Muscle layer of colon (tissue), 2 donors: ENCODE measurements around the gene ATP13A3.
"Not testable (repeated sequence)": the region's sequence is repeated elsewhere in the genome, so short reads cannot be mapped to it uniquely, and the experiment has no call there.

Experiments
- H3K27ac ChIP-seq: one replicate; pipeline ENCODE4 v1.7.0; 2013; ENCODE audit warnings: low read depth, mild to moderate bottlenecking, low read length, moderate library complexity
- H3K27me3 ChIP-seq, 2 donors: one replicate each; pipeline ENCODE4 v1.7.0; 2013; ENCODE audit warnings: low read length in 2 of 2, mild to moderate bottlenecking in 2 of 2; ENCODE audit not compliant: insufficient read depth in 2 of 2, control insufficient read depth in 1 of 2
- H3K36me3 ChIP-seq: one replicate; pipeline ENCODE4 v1.7.0; 2013; ENCODE audit warnings: mild to moderate bottlenecking, low read length; ENCODE audit not compliant: insufficient read depth
- H3K4me1 ChIP-seq: one replicate; pipeline ENCODE4 v1.7.0; 2013; ENCODE audit warnings: mild to moderate bottlenecking, low read length; ENCODE audit not compliant: insufficient read depth
- H3K4me3 ChIP-seq, 2 donors: one replicate each; pipeline ENCODE4 v1.7.0; 2013; ENCODE audit warnings: low read length in 2 of 2, low read depth in 1 of 2, mild to moderate bottlenecking in 1 of 2, moderate library complexity in 1 of 2
- H3K9ac ChIP-seq: one replicate; pipeline ENCODE4 v1.7.0; 2013; ENCODE audit warnings: low read length
- H3K9me3 ChIP-seq: one replicate; pipeline ENCODE4 v1.7.0; 2013; ENCODE audit warnings: mild to moderate bottlenecking, low read length
- donor health status: abdominal sarcoma.
- donor health status: Adenocarcinoma of cecum.

Gene ATP13A3

DNA sequence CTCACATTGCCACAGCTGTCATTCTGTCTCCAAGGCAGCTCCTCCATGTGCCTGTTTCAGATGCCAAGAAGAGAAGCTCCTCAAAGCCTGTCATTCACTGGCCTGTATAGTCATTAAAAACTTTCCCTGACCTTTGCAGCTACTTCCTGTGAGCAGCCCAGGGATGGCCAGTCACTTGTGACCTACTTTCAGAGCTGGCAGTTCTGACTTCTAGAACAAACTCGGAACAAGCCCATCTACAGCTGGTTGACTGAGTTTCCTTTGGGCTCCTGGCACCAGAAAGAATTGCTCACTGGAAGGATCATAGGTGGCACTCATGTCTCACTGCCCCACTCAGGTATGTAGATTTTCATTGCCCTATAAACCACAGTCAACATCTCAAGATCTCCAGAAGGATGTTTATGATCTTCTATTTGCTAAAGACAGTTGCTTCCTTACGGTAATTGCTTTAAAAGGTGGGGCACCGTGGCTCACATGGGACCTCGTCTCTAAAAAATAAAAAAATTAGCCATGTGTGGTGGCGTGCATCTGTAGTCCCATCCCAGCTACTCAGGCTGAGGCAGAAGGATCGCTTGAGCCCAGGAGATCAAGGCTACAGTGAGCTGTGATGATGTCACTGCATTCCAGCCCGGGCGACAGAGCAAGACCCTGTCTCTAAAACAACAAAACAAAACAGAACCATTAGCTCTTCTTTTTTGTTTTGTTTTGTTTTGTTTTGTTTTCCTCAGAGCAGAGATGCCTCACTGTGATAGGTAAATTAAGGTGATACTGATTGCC lies 11.2 kb upstream of the ATP13A3 start:
- no peak overlapping the region for H3K4me3 ChIP-seq
- no peaks in the 10 kb centered on the region for H3K9me3 ChIP-seq
- no peak overlapping the region for H3K9ac ChIP-seq
- H3K4me1 ChIP-seq = no peaks in the 10 kb centered on the region
- no peaks in the 10 kb centered on the region for H3K27me3 ChIP-seq
- H3K27ac ChIP-seq = no peak overlapping the region
- H3K36me3 ChIP-seq = no peaks in the 10 kb centered on the region

- Histone ChIP-seq H3K4me1 (no peaks in the 10 kb centered on the region), H3K36me3 (no peaks in the 10 kb centered on the region), H3K4me3 (no peak overlapping the region), H3K9me3 (no peaks in the 10 kb centered on the region), H3K9ac (no peak overlapping the region), H3K27ac (no peak overlapping the region), H3K27me3 (no peaks in the 10 kb centered on the region)
Measured at GRCh38 chr3:194496217-194496919, 9.6 kb upstream of the ATP13A3 start.

DNA sequence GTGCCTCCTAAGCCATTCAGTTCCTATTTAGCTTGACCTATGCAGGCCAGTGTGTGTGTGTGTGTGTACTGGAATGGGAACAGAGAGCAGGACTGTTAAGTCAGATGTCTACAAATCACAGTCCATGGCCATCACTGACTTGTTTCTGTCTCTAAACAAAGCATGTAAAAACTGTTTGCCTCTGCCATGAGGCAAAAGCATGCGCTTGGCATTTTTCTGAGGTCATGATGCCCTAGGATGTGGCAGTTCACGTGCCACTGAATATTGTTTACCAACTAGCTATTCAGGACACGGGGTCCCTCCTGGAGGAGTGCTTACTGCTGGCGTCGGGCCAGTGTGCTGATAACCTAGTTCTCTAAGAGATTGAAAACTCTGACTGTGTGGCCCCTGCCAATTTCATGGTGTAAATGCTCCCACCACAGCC lies 8.2 kb upstream of the ATP13A3 start:
- H3K9me3 ChIP-seq = no peaks in the 10 kb centered on the region
- H3K4me3 ChIP-seq = no peak overlapping the region
- no peaks in the 10 kb centered on the region for H3K36me3 ChIP-seq
- H3K27ac ChIP-seq = no peak overlapping the region
- H3K27me3 ChIP-seq = no peaks in the 10 kb centered on the region
- H3K4me1 ChIP-seq = no peaks in the 10 kb centered on the region
- H3K9ac ChIP-seq = no peak overlapping the region

- not testable (repeated sequence) for H3K36me3 ChIP-seq, H3K27me3 ChIP-seq, H3K27ac ChIP-seq, H3K4me1 ChIP-seq, H3K9ac ChIP-seq, H3K9me3 ChIP-seq, H3K4me3 ChIP-seq
Measured at GRCh38 chr3:194493995-194494927, 7.5 kb upstream of the ATP13A3 start.

GRCh38 chr3:194492001-194492400 lies 5.2 kb upstream of the ATP13A3 start:
- Histone ChIP-seq H3K27me3 (no peaks in the 10 kb centered on the region), H3K36me3 (no peaks in the 10 kb centered on the region), H3K4me3 (no peak overlapping the region), H3K9ac (no peak overlapping the region), H3K9me3 (no peaks in the 10 kb centered on the region), H3K4me1 (no peaks in the 10 kb centered on the region), H3K27ac (no peak overlapping the region)

DNA sequence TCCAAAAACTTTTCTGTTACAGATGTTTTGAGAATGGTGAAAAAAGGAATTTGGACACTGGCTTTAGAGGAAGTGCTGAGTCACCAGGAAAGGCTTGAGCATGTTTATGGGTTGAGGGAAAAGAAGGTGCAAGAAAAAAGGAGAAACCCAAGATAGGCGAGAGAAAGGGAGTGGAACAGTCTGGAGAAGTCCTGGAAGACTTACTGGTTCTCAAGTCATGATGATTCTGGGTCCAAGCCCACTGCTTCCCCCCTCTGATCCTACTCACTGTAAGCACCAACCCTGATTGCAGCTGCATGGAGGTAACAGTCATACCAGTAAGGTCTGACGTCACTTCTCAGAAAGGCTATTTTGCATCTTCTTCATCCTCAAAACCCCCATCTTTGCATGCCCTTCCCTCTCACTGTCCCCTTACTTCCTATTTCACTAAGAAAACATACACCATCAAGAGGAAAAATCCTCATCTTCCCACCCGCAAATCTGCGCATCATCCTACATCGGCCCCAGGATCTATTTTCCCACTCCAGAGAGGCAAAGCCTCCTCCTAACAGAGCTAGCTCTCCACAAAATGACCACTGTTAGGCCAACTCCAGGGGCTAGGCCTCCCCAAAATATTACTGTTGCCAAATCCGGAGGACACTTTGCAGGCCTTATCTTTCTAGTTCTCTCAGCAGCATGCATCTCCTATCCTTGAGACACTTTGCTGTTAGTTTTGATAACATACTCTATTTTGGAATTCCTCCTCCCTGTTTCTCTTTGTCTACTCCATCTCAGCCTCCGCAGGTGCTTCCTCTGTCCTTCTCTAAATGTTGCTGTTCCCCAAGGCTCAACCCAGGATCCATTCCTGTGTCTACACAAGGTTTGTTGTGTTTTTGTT lies 3.2 kb upstream of the ATP13A3 start:
- Histone ChIP-seq H3K4me1 (peaks cover 9% of the 10 kb centered on the region), H3K36me3 (no peaks in the 10 kb centered on the region), H3K4me3 (no peak overlapping the region), H3K27ac (no peak overlapping the region), H3K9ac (no peak overlapping the region), H3K9me3 (no peaks in the 10 kb centered on the region), H3K27me3 (no peaks in the 10 kb centered on the region)

DNA sequence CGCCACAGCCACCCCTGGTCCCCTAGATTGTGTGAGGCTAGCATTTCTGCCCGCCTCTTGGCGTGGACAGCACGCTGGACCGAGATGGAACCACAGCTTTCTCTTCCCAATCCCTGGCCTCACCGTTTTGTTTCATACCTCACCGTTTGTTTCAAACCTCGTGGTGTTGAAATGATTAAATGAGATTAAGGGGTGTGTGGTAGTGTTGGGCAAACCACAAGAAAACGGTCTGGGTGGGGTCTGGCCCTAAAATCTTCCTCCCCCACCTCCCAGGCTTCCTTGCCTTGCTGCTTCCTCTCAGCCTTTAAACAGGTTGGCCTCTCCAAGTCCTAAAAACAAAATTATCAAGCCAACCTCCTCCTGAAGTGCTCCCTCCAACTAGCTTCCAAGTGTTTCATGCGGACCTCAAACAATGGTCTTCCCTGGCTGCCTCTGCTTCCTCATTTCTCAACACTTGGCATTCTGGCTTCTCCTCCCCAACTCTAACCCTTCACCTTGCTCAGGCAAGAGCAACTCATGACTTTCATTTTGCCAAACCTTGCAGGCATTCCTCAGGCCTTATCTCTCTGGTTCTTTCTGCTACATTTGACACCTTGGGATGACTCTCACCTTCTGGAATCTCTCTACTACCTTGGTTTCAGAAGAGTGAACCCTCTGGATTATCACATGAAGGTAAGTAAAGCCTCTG lies 1.4 kb upstream of the ATP13A3 start:
- no peak overlapping the region for H3K27ac ChIP-seq

DNA sequence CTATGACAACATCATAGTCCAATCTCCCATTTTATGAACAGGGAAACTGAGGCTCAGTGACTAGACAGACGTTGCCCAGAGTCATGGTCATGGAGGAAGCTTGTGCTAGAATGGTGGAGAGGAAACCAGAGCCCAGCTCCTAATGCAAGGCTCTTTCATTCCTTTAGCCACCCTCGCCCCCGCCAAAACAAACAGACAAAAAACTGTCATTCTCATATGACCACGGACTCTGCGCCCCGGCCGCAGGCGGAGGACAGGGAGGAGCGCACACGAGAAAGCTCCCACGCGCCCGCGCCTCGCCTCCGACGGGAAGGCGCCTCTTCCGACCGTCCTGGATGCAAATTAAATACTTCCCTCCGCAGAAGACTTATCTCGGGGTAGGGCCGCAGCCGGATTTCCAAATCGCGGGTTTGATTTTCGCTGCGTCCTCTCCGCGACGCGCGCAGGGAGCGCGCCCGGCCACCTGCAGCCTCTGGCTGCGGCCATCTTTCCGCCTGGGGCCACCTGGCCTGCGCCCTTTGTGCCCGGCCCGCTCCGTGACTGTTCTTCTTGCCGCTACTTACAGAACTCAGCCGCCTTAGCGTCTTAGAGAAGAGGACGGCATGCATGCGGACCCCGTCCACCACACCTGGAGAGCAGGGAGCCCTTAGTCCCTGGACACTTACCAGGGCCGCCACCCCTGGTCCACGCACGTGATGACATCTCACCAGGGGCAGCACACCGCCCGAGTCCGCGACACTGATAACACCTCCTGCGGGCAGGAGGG lies 670 bp upstream of the ATP13A3 start:
- H3K27me3 ChIP-seq = no peaks in the 10 kb centered on the region
- H3K4me3 ChIP-seq = peak overlapping the region; percentile 45 to 92
- peak overlapping the region; percentile 55 for H3K27ac ChIP-seq
- H3K36me3 ChIP-seq = no peaks in the 10 kb centered on the region
- peaks cover 15% of the 10 kb centered on the region for H3K4me1 ChIP-seq
- H3K9ac ChIP-seq = peak overlapping the region; percentile 21
- no peaks in the 10 kb centered on the region for H3K9me3 ChIP-seq

More for the DNA sequence above, 1.4 kb upstream of the ATP13A3 start:
- H3K27me3 ChIP-seq = no peaks in the 10 kb centered on the region
- H3K9ac ChIP-seq = no peak overlapping the region
- peak overlapping the region in 1 of 2 donors; percentile 92 for H3K4me3 ChIP-seq
- H3K36me3 ChIP-seq = no peaks in the 10 kb centered on the region
- H3K4me1 ChIP-seq = peaks cover 15% of the 10 kb centered on the region
- no peaks in the 10 kb centered on the region for H3K9me3 ChIP-seq

GRCh38 chr3:194485881-194486539 lies 792 bp downstream of the ATP13A3 start:
- Histone ChIP-seq H3K9me3 (no peaks in the 10 kb centered on the region), H3K4me3 (peak overlapping the region; percentile 82 to 91), H3K36me3 (no peaks in the 10 kb centered on the region), H3K4me1 (peaks cover 15% of the 10 kb centered on the region), H3K27ac (peak overlapping the region; percentile 73), H3K9ac (peak overlapping the region; percentile 85), H3K27me3 (no peaks in the 10 kb centered on the region)
